ENCODE measurements around the gene MYO1C.

Gene MYO1C

DNA sequence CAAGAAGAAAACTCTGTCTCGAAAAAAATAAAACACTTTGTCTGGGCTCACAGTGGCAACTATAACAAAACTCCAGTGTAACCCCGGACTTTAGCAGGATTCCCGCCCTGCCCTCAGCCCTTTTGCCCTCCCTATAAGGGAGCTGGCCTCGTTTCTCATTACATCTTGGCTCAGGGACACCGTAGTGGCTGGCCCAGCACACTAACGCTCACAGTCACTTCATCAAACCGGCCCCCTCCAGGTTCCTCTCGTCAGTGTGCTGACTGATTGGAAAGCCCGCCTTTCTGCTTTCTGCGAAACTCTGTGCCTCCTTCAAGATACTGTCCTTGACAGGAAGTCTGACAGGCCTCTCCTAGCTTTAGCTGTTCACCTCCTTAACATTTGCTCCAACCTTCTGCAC, 11.2 kb upstream of the MYO1C start:
- Histone ChIP-seq H3K27ac (ENCODE audit: low read length) (no peak overlapping the region), H3K9ac (ENCODE audit: low read length) (no peak overlapping the region), H3K4me3 (ENCODE audit: low read length) (no peak overlapping the region), H3K9me3 (ENCODE audit: control insufficient read depth, low read depth, low read length) (no peaks in the 10 kb centered on the region), H3K4me1 (ENCODE audit: control insufficient read depth, low read depth, low read length) (no peaks in the 10 kb centered on the region), H3K27me3 (ENCODE audit: control insufficient read depth, insufficient read depth, low read length) (no peaks in the 10 kb centered on the region), H3K36me3 (ENCODE audit: control insufficient read depth, low read depth, low read length) (no peaks in the 10 kb centered on the region)

DNA sequence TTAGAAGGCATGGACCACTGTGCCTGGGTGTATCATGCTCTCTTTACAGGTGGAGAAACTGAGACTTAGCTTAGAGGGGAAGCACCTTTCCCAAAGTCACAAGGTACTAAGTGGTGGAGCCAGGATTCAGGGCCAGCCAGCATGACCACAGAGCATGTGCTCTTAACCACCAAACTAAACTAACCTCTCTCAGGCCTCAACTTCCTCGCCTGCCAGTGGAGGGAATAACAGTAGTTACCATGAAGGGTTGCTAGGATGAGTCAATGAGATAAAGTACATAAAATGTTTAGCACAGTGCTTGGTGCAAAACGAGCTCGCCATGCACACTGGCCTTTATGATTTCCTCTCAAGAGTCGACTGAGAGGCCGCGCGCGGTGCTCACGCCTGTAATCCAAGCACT, 6.4 kb upstream of the MYO1C start:
- Histone ChIP-seq H3K27me3 (ENCODE audit: control insufficient read depth, insufficient read depth, low read length) (no peaks in the 10 kb centered on the region), H3K4me1 (ENCODE audit: control insufficient read depth, low read depth, low read length) (no peaks in the 10 kb centered on the region), H3K36me3 (ENCODE audit: control insufficient read depth, low read depth, low read length) (no peaks in the 10 kb centered on the region), H3K27ac (ENCODE audit: low read length) (no peak overlapping the region), H3K9me3 (ENCODE audit: control insufficient read depth, low read depth, low read length) (no peaks in the 10 kb centered on the region), H3K4me3 (ENCODE audit: low read length) (no peak overlapping the region), H3K9ac (ENCODE audit: low read length) (no peak overlapping the region)

GRCh38 chr17:1498233-1498632, 5.7 kb upstream of the MYO1C start:
- Histone ChIP-seq H3K9me3 (ENCODE audit: control insufficient read depth, low read depth, low read length) (no peaks in the 10 kb centered on the region), H3K4me1 (ENCODE audit: control insufficient read depth, low read depth, low read length) (no peaks in the 10 kb centered on the region), H3K9ac (ENCODE audit: low read length) (no peak overlapping the region), H3K36me3 (ENCODE audit: control insufficient read depth, low read depth, low read length) (no peaks in the 10 kb centered on the region), H3K4me3 (ENCODE audit: low read length) (no peak overlapping the region), H3K27me3 (ENCODE audit: control insufficient read depth, insufficient read depth, low read length) (no peaks in the 10 kb centered on the region), H3K27ac (ENCODE audit: low read length) (no peak overlapping the region)

GRCh38 chr17:1497831-1498230, 5.3 kb upstream of the MYO1C start:
- H3K4me3 ChIP-seq (ENCODE audit: low read length): no peak overlapping the region
- H3K36me3 ChIP-seq (ENCODE audit: control insufficient read depth, low read depth, low read length): no peaks in the 10 kb centered on the region
- no peaks in the 10 kb centered on the region for H3K27me3 ChIP-seq (ENCODE audit: control insufficient read depth, insufficient read depth, low read length)
- no peak overlapping the region for H3K27ac ChIP-seq (ENCODE audit: low read length)
- H3K9ac ChIP-seq (ENCODE audit: low read length): no peak overlapping the region
- H3K9me3 ChIP-seq (ENCODE audit: control insufficient read depth, low read depth, low read length): no peaks in the 10 kb centered on the region
- H3K4me1 ChIP-seq (ENCODE audit: control insufficient read depth, low read depth, low read length): no peaks in the 10 kb centered on the region

DNA sequence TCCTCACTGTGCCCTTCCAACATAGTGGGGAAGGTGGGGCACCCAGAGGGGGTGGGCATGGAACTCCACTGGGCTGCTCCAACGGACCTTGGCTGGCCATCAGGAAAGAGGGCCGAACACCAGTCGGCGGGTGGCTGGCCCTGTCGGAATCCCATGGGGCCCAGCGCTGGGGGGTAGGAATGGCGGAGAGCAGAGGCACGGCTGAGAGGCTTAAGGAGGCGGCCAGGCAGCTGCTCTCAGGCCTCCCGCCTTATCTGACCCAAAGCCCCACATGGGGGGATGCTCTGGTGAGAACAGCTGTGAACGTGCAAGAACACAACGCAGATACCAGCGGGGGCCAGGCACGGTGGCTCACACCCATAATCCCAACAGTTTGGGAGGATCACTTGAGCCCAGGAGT, 4.4 kb upstream of the MYO1C start:
- no peak overlapping the region for H3K27ac ChIP-seq (ENCODE audit: low read length)
- H3K27me3 ChIP-seq (ENCODE audit: control insufficient read depth, insufficient read depth, low read length): peaks cover 5% of the 10 kb centered on the region
- no peaks in the 10 kb centered on the region for H3K36me3 ChIP-seq (ENCODE audit: control insufficient read depth, low read depth, low read length)
- H3K4me1 ChIP-seq (ENCODE audit: control insufficient read depth, low read depth, low read length): no peaks in the 10 kb centered on the region
- no peaks in the 10 kb centered on the region for H3K9me3 ChIP-seq (ENCODE audit: control insufficient read depth, low read depth, low read length)
- H3K4me3 ChIP-seq (ENCODE audit: low read length): no peak overlapping the region
- no peak overlapping the region for H3K9ac ChIP-seq (ENCODE audit: low read length)

- no peak overlapping the region for H3K27ac ChIP-seq (ENCODE audit: low read length)
- no peak overlapping the region for H3K9ac ChIP-seq (ENCODE audit: low read length)
Measured at GRCh38 chr17:1495265-1495989, 2.9 kb upstream of the MYO1C start.

GRCh38 chr17:1494736-1495253, 2.3 kb upstream of the MYO1C start:
- Histone ChIP-seq H3K9me3 (ENCODE audit: control insufficient read depth, low read depth, low read length) (no peaks in the 10 kb centered on the region), H3K9ac (ENCODE audit: low read length) (no peak overlapping the region), H3K27me3 (ENCODE audit: control insufficient read depth, insufficient read depth, low read length) (peaks cover 10% of the 10 kb centered on the region), H3K4me3 (ENCODE audit: low read length) (no peak overlapping the region), H3K27ac (ENCODE audit: low read length) (no peak overlapping the region), H3K36me3 (ENCODE audit: control insufficient read depth, low read depth, low read length) (no peaks in the 10 kb centered on the region), H3K4me1 (ENCODE audit: control insufficient read depth, low read depth, low read length) (no peaks in the 10 kb centered on the region)

More at GRCh38 chr17:1495265-1495989, 2.9 kb upstream of the MYO1C start:
- peaks cover 5% of the 10 kb centered on the region for H3K27me3 ChIP-seq (ENCODE audit: control insufficient read depth, insufficient read depth, low read length)
- no peaks in the 10 kb centered on the region for H3K36me3 ChIP-seq (ENCODE audit: control insufficient read depth, low read depth, low read length)
- H3K4me3 ChIP-seq (ENCODE audit: low read length): no peak overlapping the region
- H3K4me1 ChIP-seq (ENCODE audit: control insufficient read depth, low read depth, low read length): no peaks in the 10 kb centered on the region
- no peaks in the 10 kb centered on the region for H3K9me3 ChIP-seq (ENCODE audit: control insufficient read depth, low read depth, low read length)

GRCh38 chr17:1494203-1494602, 1.7 kb upstream of the MYO1C start:
- peaks cover 16% of the 10 kb centered on the region for H3K27me3 ChIP-seq (ENCODE audit: control insufficient read depth, insufficient read depth, low read length)
- H3K4me1 ChIP-seq (ENCODE audit: control insufficient read depth, low read depth, low read length): no peaks in the 10 kb centered on the region
- no peaks in the 10 kb centered on the region for H3K9me3 ChIP-seq (ENCODE audit: control insufficient read depth, low read depth, low read length)
- H3K4me3 ChIP-seq (ENCODE audit: low read length): no peak overlapping the region
- no peak overlapping the region for H3K27ac ChIP-seq (ENCODE audit: low read length)
- no peak overlapping the region for H3K9ac ChIP-seq (ENCODE audit: low read length)
- H3K36me3 ChIP-seq (ENCODE audit: control insufficient read depth, low read depth, low read length): no peaks in the 10 kb centered on the region

- no peak overlapping the region for H3K4me3 ChIP-seq (ENCODE audit: low read length)
- no peaks in the 10 kb centered on the region for H3K9me3 ChIP-seq (ENCODE audit: control insufficient read depth, low read depth, low read length)
- H3K9ac ChIP-seq (ENCODE audit: low read length): no peak overlapping the region
- peaks cover 24% of the 10 kb centered on the region for H3K27me3 ChIP-seq (ENCODE audit: control insufficient read depth, insufficient read depth, low read length)
- H3K4me1 ChIP-seq (ENCODE audit: control insufficient read depth, low read depth, low read length): peaks cover 5% of the 10 kb centered on the region
- no peak overlapping the region for H3K27ac ChIP-seq (ENCODE audit: low read length)
- no peaks in the 10 kb centered on the region for H3K36me3 ChIP-seq (ENCODE audit: control insufficient read depth, low read depth, low read length)
Measured at GRCh38 chr17:1493291-1493980, 950 bp upstream of the MYO1C start.

DNA sequence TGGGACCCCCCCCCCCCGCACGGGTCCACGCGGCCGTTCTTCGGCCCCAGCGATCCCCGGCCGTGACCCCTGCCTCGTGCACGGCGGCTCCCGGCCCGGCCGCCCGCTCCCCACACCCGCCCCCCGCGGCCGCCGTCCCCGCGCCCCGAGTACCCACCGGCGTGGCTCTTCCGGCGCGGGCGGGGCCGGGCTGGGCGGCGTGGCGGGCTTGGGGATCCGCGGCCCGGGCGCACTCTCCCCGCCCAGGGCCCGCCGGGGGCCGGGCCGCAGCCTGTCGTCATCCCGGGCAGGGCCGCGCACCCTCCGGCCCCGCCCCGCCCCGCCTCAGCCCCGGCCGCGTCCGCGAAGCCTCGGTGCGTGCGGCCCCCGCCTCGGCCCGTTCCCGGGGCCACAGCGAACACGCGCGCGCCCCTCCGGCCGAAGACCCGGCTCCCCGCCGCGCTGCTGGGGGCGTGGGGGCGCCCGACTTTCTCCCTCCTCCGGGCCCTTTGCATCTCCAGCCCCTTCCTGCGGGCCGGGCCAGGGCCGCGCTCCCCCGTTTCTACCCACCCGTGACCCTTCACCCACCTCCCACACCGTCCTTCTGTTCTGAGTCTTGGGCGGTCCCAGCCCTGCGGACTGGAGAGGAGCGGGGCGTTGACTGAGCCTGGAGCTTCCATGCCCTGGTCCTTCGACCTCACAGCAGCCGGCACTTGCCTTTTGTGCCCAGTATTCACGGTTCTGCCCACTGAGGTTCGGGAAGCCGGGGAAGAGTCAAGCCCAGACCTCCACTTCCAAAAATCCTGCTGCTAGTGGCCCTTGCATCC, 840 bp downstream of the MYO1C start:
- Histone ChIP-seq H3K27me3 (ENCODE audit: control insufficient read depth, insufficient read depth, low read length) (peaks cover 38% of the 10 kb centered on the region), H3K4me1 (ENCODE audit: control insufficient read depth, low read depth, low read length) (peaks cover 6% of the 10 kb centered on the region), H3K9ac (ENCODE audit: low read length) (peak overlapping the region; percentile 13), H3K36me3 (ENCODE audit: control insufficient read depth, low read depth, low read length) (no peaks in the 10 kb centered on the region), H3K9me3 (ENCODE audit: control insufficient read depth, low read depth, low read length) (no peaks in the 10 kb centered on the region), H3K4me3 (ENCODE audit: low read length) (peak overlapping the region; percentile 74), H3K27ac (ENCODE audit: low read length) (no peak overlapping the region)

DNA sequence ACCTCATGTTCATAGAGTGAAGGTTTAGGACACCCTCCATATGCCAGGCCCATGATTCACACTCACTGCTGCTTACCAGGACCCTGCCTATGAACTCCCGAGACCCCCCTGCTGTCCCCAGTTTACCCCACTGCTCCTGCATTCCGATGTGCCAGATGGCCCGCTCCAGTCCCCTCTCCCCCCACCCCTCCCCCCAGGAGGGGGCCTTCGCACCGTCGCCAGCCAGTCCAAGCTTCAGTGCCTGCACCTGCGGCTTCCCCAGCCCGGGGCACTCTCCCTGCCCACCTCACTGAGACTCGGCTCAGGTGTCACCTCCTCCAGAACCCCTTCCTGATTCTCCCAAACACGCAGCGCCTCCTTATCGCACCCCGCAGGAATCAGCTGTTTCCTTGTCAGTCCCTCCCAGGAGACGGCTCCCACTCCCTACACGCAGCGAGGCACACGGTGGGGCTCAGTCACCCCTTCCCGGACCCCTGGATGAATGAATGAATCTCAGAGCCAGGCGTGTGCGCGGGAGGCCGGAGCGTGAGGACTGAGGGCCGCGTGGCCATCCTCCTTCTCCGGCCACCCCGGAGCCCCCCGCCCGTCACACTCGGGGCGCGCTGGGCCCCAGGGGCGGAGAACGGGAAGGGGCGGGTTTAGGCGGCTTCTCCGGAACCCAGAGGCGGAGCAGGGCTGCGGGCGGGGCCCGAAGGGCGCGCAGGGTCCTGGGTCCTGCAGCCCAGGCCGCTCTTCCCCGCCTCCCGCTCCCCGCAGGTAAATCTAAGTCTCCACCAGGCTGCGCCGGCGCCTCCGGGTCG, 1.6 kb downstream of the MYO1C start:
- H3K27ac ChIP-seq (ENCODE audit: low read length): no peak overlapping the region
- no peaks in the 10 kb centered on the region for H3K36me3 ChIP-seq (ENCODE audit: control insufficient read depth, low read depth, low read length)
- peak overlapping the region; percentile 74 for H3K4me3 ChIP-seq (ENCODE audit: low read length)
- H3K9ac ChIP-seq (ENCODE audit: low read length): peak overlapping the region; percentile 13
- H3K4me1 ChIP-seq (ENCODE audit: control insufficient read depth, low read depth, low read length): peaks cover 6% of the 10 kb centered on the region
- H3K27me3 ChIP-seq (ENCODE audit: control insufficient read depth, insufficient read depth, low read length): peaks cover 45% of the 10 kb centered on the region
- H3K9me3 ChIP-seq (ENCODE audit: control insufficient read depth, low read depth, low read length): no peaks in the 10 kb centered on the region
